ENCODE results near the gene SNCAIP.

Gene SNCAIP

GRCh38 chr5:122311961-122312590 is at the start of gene SNCAIP:
SNCAIP (plus strand) TSS chr5:122312237; CDS start chr5:122391135, 78,898 bp downstream.
- DNase-seq, result peak; percentile 10

GRCh38 chr5:122263352-122264030 is 48.5 kb upstream of the SNCAIP start:
- DNase-seq, result no peak

DNA sequence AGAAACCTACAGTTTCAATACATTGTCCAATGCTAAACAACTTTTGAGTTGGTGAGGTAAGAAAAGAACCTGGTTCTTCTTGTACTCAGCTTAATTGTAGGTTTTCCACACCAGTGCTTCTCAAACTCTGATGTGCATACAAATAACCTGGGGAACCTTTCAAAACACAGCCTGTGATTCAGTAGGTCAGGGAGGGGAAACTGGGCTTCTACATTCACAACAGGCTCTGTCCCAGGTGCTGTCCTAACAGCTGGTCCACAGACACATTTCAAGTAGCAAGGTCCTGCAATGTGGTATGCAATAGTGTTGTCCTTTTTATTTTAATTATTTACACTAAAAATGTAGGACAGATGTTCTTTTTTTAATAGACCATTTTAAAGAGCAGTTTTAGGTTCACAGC is 47.4 kb upstream of the SNCAIP start:
- DNase-seq, result no peak

GRCh38 chr5:122267185-122267584 is 44.9 kb upstream of the SNCAIP start:
- no peak for DNase-seq

- DNase-seq, result no peak
Measured at GRCh38 chr5:122273696-122274095, 38.3 kb upstream of the SNCAIP start.

GRCh38 chr5:122283592-122283991 is 28.4 kb upstream of the SNCAIP start:
- DNase-seq, result no peak

- DNase-seq, result no peak
Measured at GRCh38 chr5:122286541-122286940, 25.5 kb upstream of the SNCAIP start.

DNA sequence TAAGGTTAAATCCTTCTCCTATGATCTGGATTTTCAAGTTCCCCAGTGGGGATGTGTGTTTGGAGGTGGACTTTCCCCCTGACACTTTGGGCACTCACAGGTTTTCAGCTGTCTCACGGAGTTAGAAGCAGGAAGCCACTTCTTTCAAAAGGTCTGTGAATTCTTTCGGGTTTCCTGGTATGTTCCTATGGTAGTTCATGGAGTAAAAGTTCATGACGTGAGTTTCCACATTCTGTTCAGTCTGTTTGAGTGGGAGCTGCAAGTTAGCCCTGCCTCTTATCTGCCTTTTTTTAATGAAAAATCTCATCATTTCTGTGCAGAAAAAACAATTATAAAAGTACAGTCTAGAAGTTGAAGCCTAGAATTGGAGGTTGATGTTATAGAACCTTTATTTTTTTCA is 24.9 kb upstream of the SNCAIP start:
- DNase-seq, result no peak

DNA sequence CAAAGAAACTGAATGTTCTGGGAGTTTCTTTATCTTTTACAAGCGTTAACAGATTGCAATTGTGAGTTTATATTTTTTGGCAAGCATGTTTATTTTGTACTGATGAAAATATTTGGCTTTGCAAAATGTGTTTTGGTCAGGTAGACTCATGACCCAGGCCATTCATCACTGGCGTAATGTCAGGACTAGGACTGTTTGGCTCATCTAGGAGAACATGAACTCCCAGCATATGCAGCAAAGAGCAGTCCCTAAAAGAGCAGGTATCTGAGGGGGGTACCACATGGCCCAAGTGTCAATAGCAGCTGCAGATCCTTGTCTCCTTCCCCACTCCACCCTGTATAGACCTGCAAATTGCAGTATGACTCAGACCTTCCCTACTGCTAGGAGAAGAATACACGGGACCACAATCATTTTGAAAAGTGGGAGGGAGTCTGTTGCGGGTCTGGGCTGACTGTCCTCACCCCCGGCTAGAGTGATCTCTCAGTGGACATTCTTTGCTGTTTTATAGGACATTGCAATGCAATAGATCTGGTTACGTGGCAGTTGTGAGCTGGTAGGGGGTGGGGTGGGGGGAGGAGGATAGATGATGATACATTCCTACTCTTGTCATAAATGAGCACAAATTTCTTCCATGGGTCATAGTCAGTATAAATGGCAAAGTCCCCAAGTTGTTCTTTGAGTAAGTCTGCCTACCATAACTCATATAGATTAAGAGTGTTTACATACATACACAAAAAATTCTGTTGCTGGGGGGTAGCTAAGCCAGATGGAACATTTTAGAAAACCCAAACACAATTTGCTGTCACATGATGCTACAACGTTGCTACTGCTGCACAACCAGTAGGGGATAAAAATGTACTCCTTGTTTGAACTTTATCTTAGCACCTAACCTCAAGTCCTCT is 20.8 kb upstream of the SNCAIP start:
- no peak for DNase-seq

DNA sequence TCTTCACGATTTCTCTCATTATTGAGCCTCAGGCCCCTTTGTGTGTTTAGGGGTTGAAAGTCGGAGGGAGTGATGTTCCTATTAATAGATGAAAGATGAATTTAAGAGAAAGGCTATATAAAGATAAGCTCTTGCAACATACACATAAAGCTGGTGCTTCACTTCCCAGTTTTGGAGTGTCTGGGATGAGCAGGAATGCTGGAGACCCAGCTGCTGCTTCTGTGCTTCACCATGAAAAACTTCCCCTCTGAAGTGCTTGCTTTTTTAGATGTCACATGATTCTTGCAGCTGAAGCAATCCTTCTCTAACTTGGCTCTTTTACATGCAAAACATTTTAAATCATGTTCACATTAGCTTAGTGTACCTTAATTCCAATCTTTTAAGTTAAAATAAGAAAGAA is 19.7 kb upstream of the SNCAIP start:
- DNase-seq, result no peak

- no peak for DNase-seq
Measured at GRCh38 chr5:122295138-122295537, 16.9 kb upstream of the SNCAIP start.

DNA sequence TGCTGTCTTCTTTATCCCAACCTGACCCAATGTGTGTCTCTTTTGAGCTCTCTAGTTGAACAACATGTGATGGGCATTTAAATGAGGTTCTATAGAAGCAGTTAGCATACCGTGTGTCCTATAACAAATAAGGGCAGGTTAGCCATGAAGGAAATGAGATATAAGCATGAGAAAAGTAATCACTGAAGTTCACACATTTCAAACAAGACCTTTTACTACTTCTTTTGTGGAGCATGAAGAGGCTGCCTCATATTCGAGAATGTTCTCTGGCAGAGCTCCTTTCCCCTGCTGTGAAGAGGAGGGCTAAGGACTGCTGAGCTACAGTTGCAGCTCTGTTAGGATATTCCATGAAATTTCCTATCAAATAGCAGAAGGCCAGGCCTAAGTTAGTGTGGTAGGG is 15.2 kb upstream of the SNCAIP start:
- no peak for DNase-seq

DNA sequence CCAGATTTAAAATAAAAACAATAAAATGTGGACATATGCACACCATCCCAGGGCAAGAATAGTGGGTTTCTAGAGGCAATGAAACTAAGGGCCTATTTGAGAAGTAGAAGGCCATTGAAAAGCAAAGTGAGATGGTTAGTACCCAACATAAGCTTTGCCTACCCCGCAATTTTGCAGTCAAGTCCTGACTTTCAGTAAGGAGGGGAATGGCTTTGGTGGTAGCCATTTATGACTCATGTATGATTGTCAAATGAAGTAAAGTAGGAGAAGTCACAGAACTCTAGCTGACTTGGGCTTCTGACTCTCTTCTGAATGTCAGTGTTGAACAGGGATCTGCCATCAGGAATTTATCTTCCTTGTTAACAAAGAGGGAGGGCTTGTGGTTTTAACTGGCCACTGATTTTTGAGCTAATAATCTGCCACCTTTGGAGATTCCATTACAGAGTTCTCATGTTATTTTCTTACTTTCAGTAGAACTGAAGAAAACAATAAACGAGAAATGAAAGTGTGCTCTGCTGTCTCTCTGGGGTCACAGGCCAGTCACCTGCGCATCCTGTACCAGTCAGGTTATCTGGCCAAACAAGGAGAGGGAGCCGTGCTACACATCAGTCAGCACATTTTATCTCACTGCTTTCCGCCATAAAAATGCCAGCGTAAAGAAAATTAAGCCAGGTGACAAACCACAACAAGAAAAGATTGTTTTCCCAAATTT is 14.3 kb upstream of the SNCAIP start:
- no peak for DNase-seq

GRCh38 chr5:122300374-122300773 is 11.7 kb upstream of the SNCAIP start:
- no peak for DNase-seq

DNA sequence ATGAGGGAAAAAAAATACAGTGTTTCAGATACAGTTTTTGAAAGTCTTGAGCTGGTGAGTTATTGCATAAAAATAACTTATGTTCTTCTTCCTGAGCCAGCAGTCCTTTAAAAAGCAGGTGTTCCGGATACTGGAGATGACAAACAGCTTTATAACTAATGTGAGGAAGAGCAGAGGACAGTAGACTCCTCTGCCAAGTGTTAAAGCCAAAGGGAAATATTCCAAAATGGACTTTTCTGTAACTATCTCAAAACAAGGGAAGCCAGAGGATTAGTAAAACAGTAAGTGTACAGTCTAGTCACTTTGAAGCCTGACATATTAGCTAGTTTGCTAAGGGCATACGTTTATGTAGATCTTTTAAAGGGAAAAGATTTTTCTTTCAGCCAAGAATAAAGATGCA is 11.0 kb upstream of the SNCAIP start:
- DNase-seq, result no peak

DNA sequence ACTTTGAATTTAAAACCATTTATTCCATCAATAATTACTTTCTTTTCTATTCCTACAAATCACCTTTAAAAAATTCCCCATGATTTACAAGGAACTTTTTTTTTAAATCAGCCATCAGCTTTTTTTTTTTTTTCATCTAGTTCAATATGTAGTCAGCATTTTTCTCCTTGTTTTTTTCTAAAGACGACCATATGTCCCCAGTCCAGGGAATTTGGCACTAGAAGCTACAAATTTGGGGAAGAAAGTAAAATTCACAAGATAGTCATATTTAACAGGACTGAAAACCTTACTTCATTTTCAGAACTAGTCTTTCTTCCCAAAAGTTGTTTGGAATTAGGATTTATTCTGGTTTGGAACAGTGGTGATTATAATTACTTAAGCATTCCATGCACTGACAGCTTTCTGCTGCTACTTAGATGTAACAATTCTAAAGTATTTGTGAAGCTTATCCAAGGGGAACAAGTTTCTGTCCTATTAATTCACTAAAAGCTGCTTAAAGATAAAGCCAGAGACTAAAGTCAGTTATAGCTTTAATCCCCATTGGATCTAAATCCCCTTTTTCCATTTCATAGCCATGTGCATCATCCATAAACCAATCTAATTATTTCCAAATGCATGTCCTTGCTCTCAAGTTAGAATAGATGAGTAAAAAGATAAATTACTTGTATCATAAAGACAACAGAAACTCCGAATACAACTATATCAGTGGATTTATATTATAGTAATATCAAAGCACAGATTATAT is 7.4 kb upstream of the SNCAIP start:
- no peak for DNase-seq

- DNase-seq, result no peak
Measured at GRCh38 chr5:122306461-122306860, 5.6 kb upstream of the SNCAIP start.

GRCh38 chr5:122310889-122311288 is 1.1 kb upstream of the SNCAIP start:
- no peak for DNase-seq

DNA sequence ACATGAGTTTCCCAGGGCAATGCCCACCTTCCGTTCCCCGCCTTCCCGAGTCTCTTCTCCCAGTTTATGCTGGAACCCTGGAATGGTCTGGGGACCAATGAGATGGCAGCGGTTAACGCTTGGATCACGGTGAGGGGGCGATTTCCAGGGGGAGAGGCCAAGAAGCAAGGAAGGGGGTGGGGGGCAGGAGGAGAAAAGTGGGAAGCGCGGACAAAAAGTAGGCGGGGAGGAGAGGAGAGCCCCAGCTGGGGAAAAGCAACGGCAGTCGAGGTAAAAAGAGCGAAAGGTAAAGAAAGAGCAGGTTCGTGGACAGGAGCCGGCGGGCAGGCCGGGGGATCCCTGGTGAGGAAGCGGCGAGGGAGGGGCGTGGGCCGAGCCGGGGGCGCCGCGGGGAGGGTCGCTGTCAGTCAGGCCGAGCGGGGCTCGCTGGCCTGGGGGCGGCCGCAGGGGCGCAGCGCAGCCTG is 508 bp upstream of the SNCAIP start:
- DNase-seq, result peak; percentile 2

- peak; percentile 27 for DNase-seq
Measured at GRCh38 chr5:122312591-122313406, 762 bp downstream of the SNCAIP start.

DNA sequence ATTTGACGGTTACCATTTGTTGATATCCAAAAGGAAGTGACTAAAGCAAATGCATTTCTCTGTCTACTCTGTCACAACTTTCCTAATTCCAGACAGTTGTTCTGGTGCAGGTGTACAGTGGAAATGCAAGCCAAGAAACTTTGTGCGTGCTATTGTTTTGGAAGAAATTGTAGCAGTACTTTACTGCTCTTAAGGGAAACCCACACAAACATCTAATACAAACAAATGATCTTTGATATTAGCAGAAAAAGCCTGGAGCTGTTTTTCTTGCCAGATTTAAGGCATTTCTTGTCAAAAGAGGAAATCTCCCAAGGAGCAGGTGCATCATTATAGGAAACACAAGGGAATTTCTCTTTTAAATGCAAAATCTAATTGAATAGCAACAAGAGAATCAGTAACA is 2.0 kb downstream of the SNCAIP start:
- peak; percentile 15 for DNase-seq

Data from DMS79 treated with DMSO at 0.1 percent for 48 hours (cell line).